Fibroblast of villous mesenchyme (primary cell): ENCODE data around the gene XIRP1. TPM values are rescaled to one million over a fixed set of nuclear protein-coding genes. Genes with fewer than 3 reads are reported as not detected.
A peak's percentile ranks its signal among the peaks of the same experiment; 100 is the strongest.

Experiments used
- DNase-seq: peaks from one replicate; pipeline ENCODE4 v3.0.0-alpha.2; 2010; ENCODE audit warnings: low read depth
- H3K4me3 ChIP-seq: 2 replicates; pipeline ENCODE4 v1.5.1; 2011; ENCODE audit warnings: low read depth, mild to moderate bottlenecking, low read length
- CTCF ChIP-seq: IDR thresholded peaks from 2 replicates; pipeline ENCODE4 v1.5.1; 2012; ENCODE audit warnings: low read depth, mild to moderate bottlenecking, low read length; ENCODE audit not compliant: insufficient read depth
- total RNA-seq: library from RNA; depleted of rRNA; stranded (reverse); fragments of >200 nt; gene quantifications from 2 replicates; pipeline ENCODE4 v1.2.3, GENCODE V29; 2012

XIRP1 gene
- total RNA-seq, 1 donor: not detected

- H3K4me3 ChIP-seq: no peak overlapping the region
- DNase-seq: no peak
- no peak for TF ChIP-seq CTCF
Observed at GRCh38 chr3:39191111-39191510, 1.3 kb downstream of the XIRP1 start.

DNA sequence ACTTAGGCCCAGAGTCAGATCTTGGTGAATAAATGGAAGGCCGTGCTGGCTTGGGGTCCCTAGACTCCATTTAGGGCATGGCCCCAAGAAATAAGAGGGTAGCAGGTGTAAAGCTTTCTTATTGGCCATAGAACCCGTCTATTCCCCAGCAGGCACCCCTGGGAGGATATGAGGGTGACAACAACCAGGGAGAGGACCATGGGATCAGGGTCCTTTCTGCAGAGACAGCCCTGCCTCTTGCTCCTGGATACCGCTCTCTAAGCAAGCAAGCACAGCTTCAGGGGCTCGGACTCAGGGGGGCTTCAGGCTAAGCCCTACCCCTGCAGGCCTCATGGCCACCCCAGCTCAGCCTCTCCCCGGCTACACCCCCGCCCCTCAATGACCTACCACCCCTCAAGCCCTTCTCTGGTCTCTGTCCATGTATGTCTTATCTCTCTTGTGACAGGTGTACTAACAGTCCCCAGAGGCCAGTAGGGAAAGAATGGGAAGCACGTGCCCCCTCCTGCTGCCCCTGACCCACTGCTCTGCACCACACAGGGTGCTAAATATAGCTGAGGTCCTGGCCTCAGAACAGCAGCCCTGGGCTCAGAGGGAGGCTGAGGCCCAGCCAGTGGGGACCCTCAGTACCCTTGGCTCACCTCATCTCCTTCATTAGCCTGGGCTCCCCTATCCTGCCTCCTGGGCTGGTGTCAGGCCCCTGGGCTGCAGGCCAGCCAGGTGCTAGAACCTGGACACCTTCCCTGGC, 1.9 kb downstream of the XIRP1 start:
- H3K4me3 ChIP-seq: no peak overlapping the region
- TF ChIP-seq CTCF: no peak
- no peak for DNase-seq

GRCh38 chr3:39189959-39190269, 2.5 kb downstream of the XIRP1 start:
- no peak overlapping the region for H3K4me3 ChIP-seq
- TF ChIP-seq CTCF: peak; percentile 73
- peak; percentile 72 for DNase-seq

GRCh38 chr3:39189150-39189958, 3.0 kb downstream of the XIRP1 start:
- TF ChIP-seq CTCF: no peak
- no peak overlapping the region for H3K4me3 ChIP-seq
- DNase-seq: no peak

DNA sequence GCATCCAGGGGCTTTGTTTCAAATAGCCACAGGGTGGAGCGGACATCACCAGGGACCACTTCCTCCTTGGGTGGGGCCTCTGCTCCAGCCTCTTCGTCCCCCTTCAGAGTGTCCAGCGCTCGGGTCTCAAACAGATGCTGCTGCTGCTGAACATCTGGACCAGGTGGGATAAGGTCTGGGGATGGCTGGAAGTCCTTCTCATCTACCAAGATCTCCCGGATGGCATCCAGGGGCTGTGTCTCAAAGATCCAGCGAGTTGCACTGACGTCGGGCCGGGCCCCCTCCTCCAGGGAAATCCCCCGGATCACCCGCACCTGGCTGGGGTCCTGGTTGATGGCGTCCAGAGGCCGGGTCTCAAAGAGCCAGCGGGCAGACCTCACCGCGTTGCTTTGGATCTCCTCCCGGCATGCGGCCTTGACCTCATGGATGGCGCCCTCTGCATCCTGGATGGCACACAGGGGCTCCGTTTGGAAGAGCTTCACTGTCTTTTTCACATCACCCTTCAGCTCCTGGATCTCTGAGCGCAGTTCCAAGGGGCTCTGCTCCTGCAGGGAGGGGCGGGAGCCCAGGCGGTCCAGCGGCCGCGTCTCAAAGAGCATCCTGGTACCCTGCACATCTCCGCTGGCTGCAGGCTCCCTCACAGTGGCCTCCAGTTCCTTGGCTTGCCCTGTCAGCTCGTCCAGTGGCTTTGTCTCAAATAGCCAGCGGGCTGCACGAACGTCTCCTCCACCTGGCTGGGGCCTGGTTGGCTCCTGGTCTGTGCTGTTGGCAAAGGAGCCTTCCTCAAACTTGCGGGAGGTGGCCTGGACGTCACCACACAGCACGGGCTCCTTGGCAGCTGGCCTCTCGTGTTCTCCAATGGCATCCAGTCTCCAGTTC, 3.9 kb downstream of the XIRP1 start:
- no peak for DNase-seq
- no peak for TF ChIP-seq CTCF
- no peak overlapping the region for H3K4me3 ChIP-seq

GRCh38 chr3:39187372-39188155, 4.8 kb downstream of the XIRP1 start:
- H3K4me3 ChIP-seq: no peak overlapping the region
- DNase-seq: no peak
- TF ChIP-seq CTCF: no peak
